ENCODE data around the gene GEMIN4.

GEMIN4 gene

GRCh38 chr17:731644-732066 is 20.4 kb downstream of the GEMIN4 start (continued):
- TF ChIP-seq FEZF1 (tag by site-specific recombination; IDR thresholded peaks at IDR 0.05) (no peak), PRDM6 (tag by site-specific recombination; IDR thresholded peaks at IDR 0.05) (no peak), ZNF530 (tag by site-specific recombination; IDR thresholded peaks at IDR 0.05; ENCODE audit: low read depth) (no peak), KLF9 (tag by site-specific recombination; IDR thresholded peaks at IDR 0.05; ENCODE audit: low read depth) (no peak), ZNF169 (tag by site-specific recombination; IDR thresholded peaks at IDR 0.05) (no peak), ZBTB6 (tag by site-specific recombination; IDR thresholded peaks at IDR 0.05) (no peak), ZNF394 (tag by site-specific recombination; IDR thresholded peaks at IDR 0.05; ENCODE audit: borderline replicate concordance) (0 out of 2 replicates have a peak, but pooled peaks have one; percentile 25), SP7 (tag by site-specific recombination; IDR thresholded peaks at IDR 0.05) (no peak), ZNF585B (tag by site-specific recombination; IDR thresholded peaks at IDR 0.05) (no peak), ZBTB21 (tag by site-specific recombination; IDR thresholded peaks at IDR 0.05) (no peak), GLIS2 (tag by site-specific recombination; IDR thresholded peaks at IDR 0.05) (peak; percentile 94), HOXA7 (CRISPR knock-in tag; IDR thresholded peaks at IDR 0.05; ENCODE audit: borderline replicate concordance) (no peak), WT1 (tag by site-specific recombination; IDR thresholded peaks at IDR 0.05) (no peak), ZNF19 (tag by site-specific recombination; IDR thresholded peaks at IDR 0.05; ENCODE audit: low read depth) (no peak), ZNF792 (tag by site-specific recombination; IDR thresholded peaks at IDR 0.05) (no peak), ZNF391 (tag by site-specific recombination; IDR thresholded peaks at IDR 0.05; ENCODE audit: borderline replicate concordance, low read depth) (no peak), ZNF548 (tag by site-specific recombination; IDR thresholded peaks at IDR 0.05) (no peak), ZNF501 (tag by site-specific recombination; IDR thresholded peaks at IDR 0.05) (no peak), ZNF37A (tag by site-specific recombination; IDR thresholded peaks at IDR 0.05) (no peak), ZNF112 (tag by site-specific recombination; IDR thresholded peaks at IDR 0.05) (no peak), SCRT1 (tag by site-specific recombination; IDR thresholded peaks at IDR 0.05; ENCODE audit: borderline replicate concordance) (no peak), GLIS1 (tag by site-specific recombination; IDR thresholded peaks at IDR 0.05) (peak; percentile 96; the same call in 1 of the 2 replicates), ZNF830 (tag by site-specific recombination; IDR thresholded peaks at IDR 0.05; ENCODE audit: low read depth) (no peak), ZNF747 (tag by site-specific recombination; IDR thresholded peaks at IDR 0.05) (no peak), KLF8 (tag by site-specific recombination; IDR thresholded peaks at IDR 0.05) (no peak), ZFP37 (tag by site-specific recombination; IDR thresholded peaks at IDR 0.05) (no peak), PATZ1 (tag by site-specific recombination; IDR thresholded peaks at IDR 0.05) (no peak), ZNF23 (tag by site-specific recombination; IDR thresholded peaks at IDR 0.05; ENCODE audit: borderline replicate concordance) (no peak), PRDM1 (tag by site-specific recombination; IDR thresholded peaks at IDR 0.05) (no peak), ZFP3 (tag by site-specific recombination; IDR thresholded peaks at IDR 0.05; ENCODE audit: low read depth) (no peak), PRDM4 (tag by site-specific recombination; IDR thresholded peaks at IDR 0.05) (no peak), REST (tag by site-specific recombination; IDR thresholded peaks at IDR 0.05) (no peak)
